IMR-90 (cell line): ENCODE measurements around the gene TSPEAR.

ENCODE experiments used
- CEBPB ChIP-seq: IDR thresholded peaks from 2 replicates; pipeline ENCODE4 v1.6.1; 2012; ENCODE audit warnings: low read depth, low read length, improper control_type of control experiment
- CHD1 ChIP-seq: IDR thresholded peaks from 2 replicates; pipeline ENCODE4 v1.6.1; 2012; ENCODE audit warnings: low read depth, low read length, improper control_type of control experiment
- MAFK ChIP-seq: IDR thresholded peaks from 2 replicates; pipeline ENCODE4 v1.6.1; 2012; ENCODE audit warnings: low read depth, low read length, improper control_type of control experiment
- MAZ ChIP-seq: IDR thresholded peaks from 2 replicates; pipeline ENCODE4 v1.6.1; 2012; ENCODE audit warnings: low read depth, mild to moderate bottlenecking, low read length, improper control_type of control experiment, moderate library complexity, borderline replicate concordance
- MXI1 ChIP-seq: IDR thresholded peaks from 2 replicates; pipeline ENCODE4 v1.6.1; 2012; ENCODE audit warnings: low read depth, mild to moderate bottlenecking, low read length, moderate library complexity, borderline replicate concordance
- NFE2L2 ChIP-seq: fragments of 150-350 bp; IDR thresholded peaks from 2 replicates; pipeline ENCODE4 v1.6.1; 2016; ENCODE audit warnings: low read depth, mild to moderate bottlenecking, low read length
- POLR2A ChIP-seq: IDR thresholded peaks from 2 replicates; pipeline ENCODE4 v1.6.1; 2012; ENCODE audit warnings: mild to moderate bottlenecking, low read depth, low read length
- RAD21 ChIP-seq: IDR thresholded peaks from 2 replicates; pipeline ENCODE4 v1.6.1; 2012; ENCODE audit warnings: low read length, improper control_type of control experiment
- RCOR1 ChIP-seq: IDR thresholded peaks from 2 replicates; pipeline ENCODE4 v1.6.1; 2012; ENCODE audit warnings: mild to moderate bottlenecking, low read length, improper control_type of control experiment; ENCODE audit not compliant: insufficient replicate concordance
- RFX5 ChIP-seq: IDR thresholded peaks from 2 replicates; pipeline ENCODE4 v1.8.0; 2012; ENCODE audit warnings: low read depth, mild to moderate bottlenecking, low read length, moderate library complexity
- SMC3 ChIP-seq: fragments of 150-350 bp; IDR thresholded peaks from 2 replicates; pipeline ENCODE4 v1.6.1; 2016; ENCODE audit warnings: low read depth, mild to moderate bottlenecking, antibody characterized with exemption, low read length, moderate library complexity
- TF ChIP-seq, protein P1 (sequence below): conservative IDR thresholded peaks from 2 replicates; pipeline ENCODE4 v1.5.1; 2012; ENCODE audit warnings: mild to moderate bottlenecking, low read depth, low read length, improper control_type of control experiment
- TF ChIP-seq, protein P2 (sequence below): fragments of 150-350 bp; IDR thresholded peaks from 2 replicates; pipeline ENCODE4 v1.6.1; 2017; ENCODE audit warnings: mild to moderate bottlenecking, antibody characterized with exemption, low read length, low read depth
- TF ChIP-seq, protein P3 (sequence below): fragments of 150-350 bp; IDR thresholded peaks from 2 replicates; pipeline ENCODE4 v1.6.1; 2016; ENCODE audit warnings: low read depth, mild to moderate bottlenecking, low read length, moderate library complexity, borderline replicate concordance

DNA sequence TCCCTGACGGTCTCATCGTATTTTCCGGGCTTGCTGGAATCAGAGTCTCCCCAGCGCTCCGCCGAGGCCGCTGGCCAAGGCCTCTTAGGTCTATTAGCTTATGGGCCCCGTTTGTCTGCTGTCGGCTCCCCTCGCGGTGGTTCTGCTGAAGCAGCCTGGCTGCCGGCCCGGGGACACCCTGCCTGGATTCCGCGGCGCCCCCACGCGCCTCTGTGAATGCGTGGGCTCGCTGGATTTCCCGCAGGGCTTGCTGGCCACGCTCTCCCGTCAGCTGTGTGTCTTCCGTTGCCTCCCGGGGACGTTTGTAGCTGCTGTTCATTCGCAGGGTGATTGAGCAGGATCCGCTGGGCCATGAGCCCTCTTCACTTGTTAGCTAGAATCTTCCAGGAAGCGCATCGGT is 247.6 kb downstream of the TSPEAR start:
- TF ChIP-seq, protein P1, sequence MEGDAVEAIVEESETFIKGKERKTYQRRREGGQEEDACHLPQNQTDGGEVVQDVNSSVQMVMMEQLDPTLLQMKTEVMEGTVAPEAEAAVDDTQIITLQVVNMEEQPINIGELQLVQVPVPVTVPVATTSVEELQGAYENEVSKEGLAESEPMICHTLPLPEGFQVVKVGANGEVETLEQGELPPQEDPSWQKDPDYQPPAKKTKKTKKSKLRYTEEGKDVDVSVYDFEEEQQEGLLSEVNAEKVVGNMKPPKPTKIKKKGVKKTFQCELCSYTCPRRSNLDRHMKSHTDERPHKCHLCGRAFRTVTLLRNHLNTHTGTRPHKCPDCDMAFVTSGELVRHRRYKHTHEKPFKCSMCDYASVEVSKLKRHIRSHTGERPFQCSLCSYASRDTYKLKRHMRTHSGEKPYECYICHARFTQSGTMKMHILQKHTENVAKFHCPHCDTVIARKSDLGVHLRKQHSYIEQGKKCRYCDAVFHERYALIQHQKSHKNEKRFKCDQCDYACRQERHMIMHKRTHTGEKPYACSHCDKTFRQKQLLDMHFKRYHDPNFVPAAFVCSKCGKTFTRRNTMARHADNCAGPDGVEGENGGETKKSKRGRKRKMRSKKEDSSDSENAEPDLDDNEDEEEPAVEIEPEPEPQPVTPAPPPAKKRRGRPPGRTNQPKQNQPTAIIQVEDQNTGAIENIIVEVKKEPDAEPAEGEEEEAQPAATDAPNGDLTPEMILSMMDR = no peak
- TF ChIP-seq SMC3 (no peak), MAFK (no peak), RAD21 (no peak), MXI1 (no peak), RFX5 (no peak), POLR2A (no peak), NFE2L2 (no peak), RCOR1 (no peak), CEBPB (no peak), CHD1 (no peak), MAZ (no peak)
- TF ChIP-seq, protein P2, sequence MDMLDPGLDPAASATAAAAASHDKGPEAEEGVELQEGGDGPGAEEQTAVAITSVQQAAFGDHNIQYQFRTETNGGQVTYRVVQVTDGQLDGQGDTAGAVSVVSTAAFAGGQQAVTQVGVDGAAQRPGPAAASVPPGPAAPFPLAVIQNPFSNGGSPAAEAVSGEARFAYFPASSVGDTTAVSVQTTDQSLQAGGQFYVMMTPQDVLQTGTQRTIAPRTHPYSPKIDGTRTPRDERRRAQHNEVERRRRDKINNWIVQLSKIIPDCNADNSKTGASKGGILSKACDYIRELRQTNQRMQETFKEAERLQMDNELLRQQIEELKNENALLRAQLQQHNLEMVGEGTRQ = no peak
- TF ChIP-seq, protein P3, sequence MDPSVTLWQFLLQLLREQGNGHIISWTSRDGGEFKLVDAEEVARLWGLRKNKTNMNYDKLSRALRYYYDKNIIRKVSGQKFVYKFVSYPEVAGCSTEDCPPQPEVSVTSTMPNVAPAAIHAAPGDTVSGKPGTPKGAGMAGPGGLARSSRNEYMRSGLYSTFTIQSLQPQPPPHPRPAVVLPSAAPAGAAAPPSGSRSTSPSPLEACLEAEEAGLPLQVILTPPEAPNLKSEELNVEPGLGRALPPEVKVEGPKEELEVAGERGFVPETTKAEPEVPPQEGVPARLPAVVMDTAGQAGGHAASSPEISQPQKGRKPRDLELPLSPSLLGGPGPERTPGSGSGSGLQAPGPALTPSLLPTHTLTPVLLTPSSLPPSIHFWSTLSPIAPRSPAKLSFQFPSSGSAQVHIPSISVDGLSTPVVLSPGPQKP = no peak
